Heart left ventricle (tissue), 16 donors: ENCODE data around the gene SLC9A9. TPM values are rescaled to one million over a fixed set of nuclear protein-coding genes. Genes with fewer than 3 reads are reported as not detected.
A peak's percentile ranks its signal among the peaks of the same experiment; 100 is the strongest.

Experiments
- ATAC-seq, 4 donors: fragments of 200-7000 bp; cut with Tn5 transposase; one replicate each; pipeline ENCODE4 v1.9.1; 2020 to 2022; ENCODE audit warnings: moderate library complexity in 4 of 4, mild to moderate bottlenecking in 3 of 4, moderate number of reproducible peaks in 1 of 4
- DNase-seq, 5 donors: peaks; one replicate each; pipeline ENCODE4 v3.0.0-alpha.2; 2020
- H3K27ac ChIP-seq, 12 donors: fragments of 200-600 bp; sonication (generic) in 4 of 12; one replicate each; pipeline versions ENCODE4 v1.5.0 to v1.8.0; 2016 to 2022; ENCODE audit warnings: mild to moderate bottlenecking in 2 of 12
- H3K27me3 ChIP-seq, 9 donors: fragments of 200-600 bp; sonication (generic) in 2 of 9; one replicate each; pipeline versions ENCODE4 v1.5.1 to v1.8.0; 2016 to 2022; ENCODE audit warnings: mild to moderate bottlenecking in 3 of 9
- H3K36me3 ChIP-seq, 9 donors: fragments of 200-600 bp; sonication (generic) in 2 of 9; one replicate each; pipeline versions ENCODE4 v1.5.0 to v1.8.0; 2018 to 2022; ENCODE audit warnings: mild to moderate bottlenecking in 2 of 9
- H3K4me1 ChIP-seq, 12 donors: fragments of 200-600 bp; sonication (generic) in 4 of 12; one replicate each; pipeline versions ENCODE4 v1.5.0 to v1.8.0; 2016 to 2022; ENCODE audit warnings: mild to moderate bottlenecking in 3 of 12
- H3K4me3 ChIP-seq, 12 donors: fragments of 200-600 bp; sonication (generic) in 4 of 12; one replicate each; pipeline versions ENCODE4 v1.5.0 to v1.8.0; 2017 to 2022; ENCODE audit warnings: mild to moderate bottlenecking in 9 of 12, moderate library complexity in 4 of 12
- H3K9me3 ChIP-seq, 12 donors: fragments of 200-600 bp; sonication (generic) in 4 of 12; one replicate each; pipeline versions ENCODE4 v1.5.0 to v1.8.0; 2016 to 2022; ENCODE audit warnings: mild to moderate bottlenecking in 1 of 12
- CTCF ChIP-seq, 12 donors: fragments of 200-600 bp; sonication (generic) in 4 of 12; IDR thresholded peaks; one replicate each; pipeline versions ENCODE4 v1.5.0 to v1.8.0; 2018 to 2022; ENCODE audit warnings: antibody characterized with exemption in 12 of 12, mild to moderate bottlenecking in 5 of 12
- POLR2A ChIP-seq, 2 donors: fragments of 450-650 bp; IDR thresholded peaks; one replicate each; pipeline ENCODE4 v1.6.1; 2017; ENCODE audit warnings: antibody characterized with exemption in 2 of 2, mild to moderate bottlenecking in 2 of 2, moderate library complexity in 2 of 2
- WGBS, 4 donors: extraction: QIAGEN DNeasy Blood & Tissue Kit in 2 of 4; methylation state at CpG; one replicate each; pipeline versions ENCODE4 v1.1.5 to v1.1.7; 2013 to 2018; 5-methylcytosine and 5-hydroxymethylcytosine counted together
- intact Hi-C, 10 donors: fragments of 100-400 bp; cut with DNase I; formaldehyde crosslinking; loops; one replicate each; pipeline versions ENCODE4 v1.11.1 to v1.14.2; 2022
- polyA plus RNA-seq, 2 donors: library from polyadenylated mRNA; stranded (reverse); fragments of 200-250 nt; gene quantifications; one replicate each; pipeline ENCODE4 v1.2.3, GENCODE V29; 2013
- total RNA-seq, 9 donors: library from RNA; depleted of rRNA in 2 of 9; stranded (reverse); fragments of >200 nt in 2 of 9; fragmentation: NEBNext Ultra II Directional in 3 of 9; extraction: Animal tissue kit (Norgen Biotek cat#: 25700) in 3 of 9; gene quantifications; one replicate each; pipeline versions ENCODE4 v1.1.0 to v1.2.4, GENCODE V29; 2016 to 2023
- donor health status: ischemic (EF 13 %, LVEDD 7.1; RV severe dilation, severe dysfunction).
- donor health status: healthy with polysubstance abuse.
- donor health status: DM: no; HTN: yes; CAD: no.
- donor health status: DM: no; HTN: no; CAD: no.
- donor health status: ischemic (EF 25% LVEDD 6.9; RV normal size, moderate dysfunction).
- donor health status: ischemic (EF 25% LVEDD 5.7; RV mildly dilated, moderate dysfunction).
- donor health status: healthy.
- donor health status: DM: yes; HTN: yes; CAD: no.
- donor health status: ischemic (EF 35%, LVEDD 5.7; RV mildly dilated, moderate dysfunction).
- donor health status: nonischemic (EF 11% LVEDD 7.7; RV severe dilation, severe dysfunction).
- donor health status: DM: yes; HTN: yes; CAD: no.
- donor health status: PGD.
- donor health status: ischemic (EF 29% LVEDD 5.4; RV normal size, mild dysfunction).
- donor health status: nonischemic (EF 23%, LVEDD 6.1; RV moderate dilation, normal function).

Gene SLC9A9
- total and polyA plus RNA-seq, 11 donors, result 0.76 to 17.5 (median 3.3) TPM

- no peaks in the 10 kb centered on the region for H3K36me3 ChIP-seq
- intact Hi-C loops, result no loop called here
- H3K4me3 ChIP-seq, result no peak overlapping the region
- no peaks in the 10 kb centered on the region for H3K9me3 ChIP-seq
- ATAC-seq (no peak), DNase-seq (no peak)
- H3K27me3 ChIP-seq, result no peaks in the 10 kb centered on the region
- H3K4me1 ChIP-seq, result peaks cover 0 to 28% (median 9%) of the 10 kb centered on the region in 12 donors
- 72 to 83% (median 81%) methylated on average over 6 of the region's 6 CpGs for WGBS, 4 donors
- no peak for TF ChIP-seq POLR2A (IDR thresholded peaks at IDR 0.05)
- no peak for TF ChIP-seq CTCF (IDR thresholded peaks at IDR 0.05)
- H3K27ac ChIP-seq, result no peak overlapping the region
These were observed 535.0 kb downstream of the SLC9A9 start for GRCh38 chr3:143313025-143313892.

GRCh38 chr3:143311096-143311495 is 537.2 kb downstream of the SLC9A9 start:
- Histone ChIP-seq H3K9me3 (no peaks in the 10 kb centered on the region), H3K27ac (no peak overlapping the region), H3K4me1 (peaks cover 0 to 40% (median 19%) of the 10 kb centered on the region in 12 donors), H3K4me3 (no peak overlapping the region), H3K36me3 (no peaks in the 10 kb centered on the region), H3K27me3 (no peaks in the 10 kb centered on the region)
- TF ChIP-seq POLR2A (IDR thresholded peaks at IDR 0.05) (no peak), CTCF (IDR thresholded peaks at IDR 0.05) (no peak)
- DNase-seq, result no peak
- intact Hi-C loops, result no loop called here
- WGBS, 4 donors, result 70 to 81% (median 75%) methylated on average over 1 of the region's 1 CpG
- no peak for ATAC-seq

GRCh38 chr3:143309705-143310104 is 538.6 kb downstream of the SLC9A9 start:
- no peaks in the 10 kb centered on the region for H3K27me3 ChIP-seq
- no peaks in the 10 kb centered on the region for H3K9me3 ChIP-seq
- WGBS, 4 donors, result 51 to 74% (median 71%) methylated on average over 2 of the region's 2 CpGs
- ATAC-seq (peak; percentile 5 to 48 (median 13)), DNase-seq (peak in 2 of 5 donors; percentile 26 to 31)
- peak overlapping the region in 5 of 12 donors; percentile 13 to 36 (median 19) for H3K27ac ChIP-seq
- TF ChIP-seq CTCF (IDR thresholded peaks at IDR 0.05), result no peak
- no peak for TF ChIP-seq POLR2A (IDR thresholded peaks at IDR 0.05)
- intact Hi-C loops, result loop anchor here in 4 of 10 donors (10.0 kb wide), 3 partner anchors 155 to 185 kb away; no protein-coding TSS in a partner anchor
- peaks cover 0 to 46% (median 18%) of the 10 kb centered on the region in 12 donors for H3K4me1 ChIP-seq
- no peak overlapping the region for H3K4me3 ChIP-seq
- no peaks in the 10 kb centered on the region for H3K36me3 ChIP-seq

GRCh38 chr3:143307613-143308183 is 540.6 kb downstream of the SLC9A9 start:
- Histone ChIP-seq H3K27me3 (no peaks in the 10 kb centered on the region), H3K4me1 (peaks cover 4 to 51% (median 21%) of the 10 kb centered on the region in 12 donors), H3K27ac (peak overlapping the region in 4 of 12 donors; percentile 3 to 48 (median 31)), H3K9me3 (no peaks in the 10 kb centered on the region), H3K36me3 (no peaks in the 10 kb centered on the region), H3K4me3 (no peak overlapping the region)
- ATAC-seq (peak in 3 of 4 donors; percentile 46 to 64 (median 62)), DNase-seq (peak in 2 of 5 donors; percentile 31 to 40)
- intact Hi-C loops, result loop anchor here in 4 of 10 donors (10.0 kb wide), 3 partner anchors 153 to 183 kb away; no protein-coding TSS in a partner anchor
- no peak for TF ChIP-seq POLR2A (IDR thresholded peaks at IDR 0.05)
- no peak for TF ChIP-seq CTCF (IDR thresholded peaks at IDR 0.05)
- 51 to 55% (median 53%) methylated on average over 1 of the region's 1 CpG for WGBS, 4 donors
